Epithelial cell of proximal tubule (primary cell): Measurements from ENCODE around the gene HIVEP1. TPM values are rescaled to one million over a fixed set of nuclear protein-coding genes. Genes with fewer than 3 reads are reported as not detected.

ENCODE experiments used
- DNase-seq: peaks from one replicate; pipeline ENCODE4 v3.0.0-alpha.2; 2011; ENCODE audit warnings: low read depth
- H3K4me3 ChIP-seq: 2 replicates; pipeline ENCODE4 v1.5.1; 2011; ENCODE audit warnings: low read depth, mild to moderate bottlenecking, low read length
- total RNA-seq: library from RNA; depleted of rRNA; stranded (reverse); fragments of >200 nt; gene quantifications from 2 replicates; pipeline ENCODE4 v1.2.3, GENCODE V29; 2015
- TF ChIP-seq, protein P1 (sequence below): conservative IDR thresholded peaks from 2 replicates; pipeline ENCODE4 v1.5.1; 2012; ENCODE audit warnings: low read depth, mild to moderate bottlenecking, low read length

Gene HIVEP1
- total RNA-seq, 1 donor from 2014 or later: 14.2 TPM

DNA sequence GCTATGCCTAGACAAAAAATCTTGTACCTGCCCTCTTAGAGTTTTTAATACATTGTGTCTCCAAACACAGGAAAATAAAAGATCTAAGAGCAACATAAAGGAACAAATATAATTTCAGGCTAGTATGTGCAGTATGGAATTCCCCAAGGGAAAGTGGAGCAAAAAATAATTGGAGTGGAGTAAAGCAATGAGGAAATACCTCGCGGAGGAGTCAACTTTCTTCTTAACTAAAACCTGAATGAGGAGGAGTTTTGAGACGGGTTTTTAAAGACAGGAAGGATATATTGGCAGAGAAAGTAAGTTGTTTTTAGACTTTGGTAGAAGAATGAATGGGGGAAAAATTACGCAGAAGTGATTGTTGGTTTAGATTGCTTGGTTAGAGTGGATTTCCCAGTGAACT lies 14.0 kb downstream of the HIVEP1 start:
- TF ChIP-seq, protein P1, sequence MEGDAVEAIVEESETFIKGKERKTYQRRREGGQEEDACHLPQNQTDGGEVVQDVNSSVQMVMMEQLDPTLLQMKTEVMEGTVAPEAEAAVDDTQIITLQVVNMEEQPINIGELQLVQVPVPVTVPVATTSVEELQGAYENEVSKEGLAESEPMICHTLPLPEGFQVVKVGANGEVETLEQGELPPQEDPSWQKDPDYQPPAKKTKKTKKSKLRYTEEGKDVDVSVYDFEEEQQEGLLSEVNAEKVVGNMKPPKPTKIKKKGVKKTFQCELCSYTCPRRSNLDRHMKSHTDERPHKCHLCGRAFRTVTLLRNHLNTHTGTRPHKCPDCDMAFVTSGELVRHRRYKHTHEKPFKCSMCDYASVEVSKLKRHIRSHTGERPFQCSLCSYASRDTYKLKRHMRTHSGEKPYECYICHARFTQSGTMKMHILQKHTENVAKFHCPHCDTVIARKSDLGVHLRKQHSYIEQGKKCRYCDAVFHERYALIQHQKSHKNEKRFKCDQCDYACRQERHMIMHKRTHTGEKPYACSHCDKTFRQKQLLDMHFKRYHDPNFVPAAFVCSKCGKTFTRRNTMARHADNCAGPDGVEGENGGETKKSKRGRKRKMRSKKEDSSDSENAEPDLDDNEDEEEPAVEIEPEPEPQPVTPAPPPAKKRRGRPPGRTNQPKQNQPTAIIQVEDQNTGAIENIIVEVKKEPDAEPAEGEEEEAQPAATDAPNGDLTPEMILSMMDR: no peak
- H3K4me3 ChIP-seq: no peak overlapping the region

DNA sequence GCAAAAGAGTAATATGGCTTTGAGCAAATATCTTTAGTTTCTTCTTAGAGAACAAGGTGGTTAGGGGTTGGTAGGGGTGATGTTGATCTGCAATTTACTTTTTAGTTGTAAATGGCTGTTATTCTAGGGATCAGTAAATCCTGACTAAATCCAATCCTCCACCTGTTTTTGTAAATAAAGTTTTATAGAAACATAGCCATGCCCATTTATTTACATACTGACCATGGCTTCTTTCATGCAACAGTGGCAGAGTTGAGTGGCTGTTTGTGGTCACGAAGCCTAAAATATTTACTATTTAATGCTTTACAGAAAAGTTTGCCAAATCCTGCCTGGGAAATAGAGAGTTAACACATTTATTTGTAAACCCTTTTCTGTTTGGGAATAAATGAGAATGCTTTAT lies 14.7 kb downstream of the HIVEP1 start:
- DNase-seq: no peak
- TF ChIP-seq, protein P1: no peak
- H3K4me3 ChIP-seq: no peak overlapping the region

More for the DNA sequence above, 14.0 kb downstream of the HIVEP1 start:
- no peak for DNase-seq

DNA sequence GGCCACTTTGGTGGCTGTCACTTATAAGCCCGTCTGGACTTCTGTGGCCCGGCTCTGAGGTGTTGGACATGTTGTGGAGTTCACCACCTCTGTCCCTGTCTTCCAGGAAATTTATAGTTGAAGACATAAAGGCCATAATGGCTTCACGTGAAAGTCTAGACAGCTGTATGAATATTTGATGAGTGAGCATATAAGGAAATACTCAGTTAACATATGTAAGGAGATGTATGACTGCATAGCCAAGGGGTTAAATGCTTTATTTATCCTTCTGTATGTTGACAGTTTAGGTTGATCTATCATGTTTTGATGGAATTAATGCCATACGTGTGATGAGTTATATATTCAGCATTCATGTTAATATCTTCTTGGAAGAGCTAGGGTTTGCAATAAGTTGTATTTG lies 16.1 kb downstream of the HIVEP1 start:
- TF ChIP-seq, protein P1: no peak
- DNase-seq: no peak
- H3K4me3 ChIP-seq: no peak overlapping the region

DNA sequence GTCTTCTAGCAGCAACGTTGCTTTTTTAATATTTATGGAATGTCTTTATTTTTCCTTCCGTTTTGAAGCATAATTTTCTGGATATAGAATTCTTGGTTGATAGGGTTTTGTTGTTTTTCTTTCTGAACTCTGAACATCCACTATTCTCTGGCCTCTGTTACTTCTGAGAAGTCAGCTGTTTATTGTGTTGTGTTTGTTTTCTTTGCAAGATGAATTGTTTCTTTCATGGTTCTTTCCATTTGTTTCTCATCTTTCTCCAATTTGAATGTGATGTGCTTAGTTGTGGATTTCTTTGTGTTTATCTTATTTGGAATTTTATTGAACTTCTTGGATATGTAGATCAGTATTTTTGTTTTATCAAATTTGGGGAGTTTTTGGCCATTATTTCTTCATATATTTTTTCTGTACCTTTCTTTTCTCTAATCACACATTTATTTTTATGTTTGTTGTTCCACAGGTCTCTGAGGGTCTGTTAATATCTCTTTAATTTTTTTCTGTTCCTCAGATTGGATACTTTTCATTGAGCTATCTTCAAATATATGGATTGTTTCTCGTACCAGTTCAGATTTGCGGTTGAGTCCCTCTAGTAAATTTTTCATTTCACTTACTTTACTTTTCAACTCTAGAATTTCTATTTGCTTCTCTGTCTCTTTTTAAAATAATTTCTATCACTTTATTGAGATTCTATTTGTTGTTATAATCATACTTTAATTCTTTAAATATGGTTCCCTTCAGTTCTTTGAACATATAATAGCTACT lies 18.0 kb downstream of the HIVEP1 start:
- no peak overlapping the region for H3K4me3 ChIP-seq
- TF ChIP-seq, protein P1: no peak
- DNase-seq: no peak

DNA sequence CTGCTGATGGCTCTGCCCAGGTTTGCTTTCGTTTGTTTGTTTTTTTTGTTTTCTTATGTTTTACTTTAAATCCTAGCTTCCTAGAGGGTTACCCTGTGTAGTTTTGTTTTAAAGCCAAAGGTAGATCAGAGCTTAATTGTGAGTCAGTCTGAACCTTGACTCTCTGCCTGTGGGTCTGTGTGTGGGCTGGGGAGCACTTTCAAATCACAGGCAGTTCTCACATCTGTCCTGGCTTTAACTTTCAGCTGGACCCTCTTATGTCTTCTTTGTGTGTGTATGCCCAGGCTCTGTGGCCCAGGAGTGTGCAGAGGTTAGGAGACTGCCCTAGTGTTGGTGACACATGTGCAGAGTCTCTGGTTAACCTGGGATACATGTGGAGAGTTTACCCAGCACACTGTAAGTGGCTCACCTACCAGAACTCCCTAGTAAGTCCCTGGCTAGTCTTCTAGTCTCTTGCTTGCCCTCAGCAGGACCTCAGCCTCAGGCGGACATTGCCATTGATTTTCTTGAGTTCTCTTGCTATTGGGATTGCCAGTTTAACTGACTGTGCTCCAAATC lies 19.0 kb downstream of the HIVEP1 start:
- no peak overlapping the region for H3K4me3 ChIP-seq
- TF ChIP-seq, protein P1: no peak
- DNase-seq: no peak

DNA sequence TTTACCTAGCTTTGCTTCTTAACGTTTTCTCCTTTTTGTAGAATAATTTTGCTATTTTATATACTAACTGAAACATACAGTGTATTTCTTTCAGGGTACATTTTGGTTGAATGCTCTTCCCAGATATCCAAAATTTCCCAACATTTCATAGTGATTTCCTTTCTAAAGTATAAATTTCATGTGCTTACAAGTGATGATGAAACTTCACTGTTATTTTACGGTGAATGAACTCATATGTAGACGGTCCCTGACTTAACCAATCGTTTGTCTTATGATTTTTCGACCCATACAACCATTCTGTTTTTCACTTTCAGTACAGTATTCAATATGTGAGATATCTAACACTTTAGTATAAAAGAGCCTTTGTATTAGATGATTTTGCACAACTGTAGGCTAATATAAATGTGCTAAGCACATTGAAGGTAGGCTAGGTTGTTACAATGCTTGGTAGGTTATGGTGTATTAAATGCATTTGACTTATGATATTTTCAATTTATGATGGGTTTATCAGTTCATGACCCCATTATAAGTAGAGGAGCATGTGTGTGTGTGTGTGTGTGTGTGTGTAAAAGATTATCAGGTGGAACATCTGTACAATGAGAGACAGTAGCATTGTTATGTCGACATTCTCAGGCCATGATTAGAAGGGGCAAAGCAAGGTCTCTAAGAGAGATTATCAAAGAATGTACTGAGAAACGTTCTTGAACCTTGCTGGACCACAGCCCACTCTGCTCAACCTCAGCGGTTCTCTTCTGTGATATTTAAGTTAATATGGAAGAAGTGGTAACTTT lies 20.9 kb downstream of the HIVEP1 start:
- no peak overlapping the region for H3K4me3 ChIP-seq
- TF ChIP-seq, protein P1: no peak
- no peak for DNase-seq
